ENCODE data around the gene CORO1C. TPM values are rescaled to one million over a fixed set of nuclear protein-coding genes. Genes with fewer than 3 reads are reported as not detected.

The CORO1C gene
- total RNA-seq, 1 experiment from 2014 or later = 208 TPM

GRCh38 chr12:108649126-108649525 is 82.2 kb downstream of the CORO1C start:
- no peaks in the 10 kb centered on the region for H3K27me3 ChIP-seq (replicated peaks; ENCODE audit: insufficient read depth, low read depth, low read length, poor library complexity)
- TF ChIP-seq, protein P1, sequence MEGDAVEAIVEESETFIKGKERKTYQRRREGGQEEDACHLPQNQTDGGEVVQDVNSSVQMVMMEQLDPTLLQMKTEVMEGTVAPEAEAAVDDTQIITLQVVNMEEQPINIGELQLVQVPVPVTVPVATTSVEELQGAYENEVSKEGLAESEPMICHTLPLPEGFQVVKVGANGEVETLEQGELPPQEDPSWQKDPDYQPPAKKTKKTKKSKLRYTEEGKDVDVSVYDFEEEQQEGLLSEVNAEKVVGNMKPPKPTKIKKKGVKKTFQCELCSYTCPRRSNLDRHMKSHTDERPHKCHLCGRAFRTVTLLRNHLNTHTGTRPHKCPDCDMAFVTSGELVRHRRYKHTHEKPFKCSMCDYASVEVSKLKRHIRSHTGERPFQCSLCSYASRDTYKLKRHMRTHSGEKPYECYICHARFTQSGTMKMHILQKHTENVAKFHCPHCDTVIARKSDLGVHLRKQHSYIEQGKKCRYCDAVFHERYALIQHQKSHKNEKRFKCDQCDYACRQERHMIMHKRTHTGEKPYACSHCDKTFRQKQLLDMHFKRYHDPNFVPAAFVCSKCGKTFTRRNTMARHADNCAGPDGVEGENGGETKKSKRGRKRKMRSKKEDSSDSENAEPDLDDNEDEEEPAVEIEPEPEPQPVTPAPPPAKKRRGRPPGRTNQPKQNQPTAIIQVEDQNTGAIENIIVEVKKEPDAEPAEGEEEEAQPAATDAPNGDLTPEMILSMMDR (conservative IDR thresholded peaks at IDR 0.05; ENCODE audit: low read depth, low read length) = no peak
- TF ChIP-seq EZH2 (IDR thresholded peaks at IDR 0.05; ENCODE audit: borderline replicate concordance, low read depth, low read length, poor library complexity, severe bottlenecking) = no peak
- DNase-seq (ENCODE audit: low spot score) = no peak
- POLR2A ChIA-PET (ENCODE audit: low non-redundant PET) = no interaction called here
- no peaks in the 10 kb centered on the region for H3K4me1 ChIP-seq (ENCODE audit: insufficient read depth, low read length, poor library complexity, severe bottlenecking)
- no peak overlapping the region for H3K4me3 ChIP-seq (ENCODE audit: low read depth, low read length, poor library complexity, severe bottlenecking)
- CTCF ChIA-PET = no interaction called here
- H3K9me3 ChIP-seq (ENCODE audit: low read depth, low read length, poor library complexity, severe bottlenecking) = no peaks in the 10 kb centered on the region
- no TSS peak for BruUV-seq (replicated peaks)
- H3K36me3 ChIP-seq (ENCODE audit: insufficient read depth, low read length, poor library complexity, severe bottlenecking) = peaks cover 71% of the 10 kb centered on the region
- H3K27ac ChIP-seq (ENCODE audit: low read depth, low read length, poor library complexity, severe bottlenecking) = no peak overlapping the region
- intact Hi-C loops (cut with micrococcal nuclease; ENCODE audit: unreplicated experiment) = no loop called here

- no peaks in the 10 kb centered on the region for H3K27me3 ChIP-seq (replicated peaks; ENCODE audit: insufficient read depth, low read depth, low read length, poor library complexity)
- no TSS peak for BruUV-seq (replicated peaks)
- no peak overlapping the region for H3K27ac ChIP-seq (ENCODE audit: low read depth, low read length, poor library complexity, severe bottlenecking)
- TF ChIP-seq, protein P1 (conservative IDR thresholded peaks at IDR 0.05; ENCODE audit: low read depth, low read length) = no peak
- TF ChIP-seq EZH2 (IDR thresholded peaks at IDR 0.05; ENCODE audit: borderline replicate concordance, low read depth, low read length, poor library complexity, severe bottlenecking) = no peak
- CTCF ChIA-PET = no interaction called here
- no peaks in the 10 kb centered on the region for H3K9me3 ChIP-seq (ENCODE audit: low read depth, low read length, poor library complexity, severe bottlenecking)
- DNase-seq (ENCODE audit: low spot score) = no peak
- POLR2A ChIA-PET (ENCODE audit: low non-redundant PET) = no interaction called here
- H3K36me3 ChIP-seq (ENCODE audit: insufficient read depth, low read length, poor library complexity, severe bottlenecking) = peaks cover 71% of the 10 kb centered on the region
- no peaks in the 10 kb centered on the region for H3K4me1 ChIP-seq (ENCODE audit: insufficient read depth, low read length, poor library complexity, severe bottlenecking)
- H3K4me3 ChIP-seq (ENCODE audit: low read depth, low read length, poor library complexity, severe bottlenecking) = no peak overlapping the region
- intact Hi-C loops (cut with micrococcal nuclease; ENCODE audit: unreplicated experiment) = no loop called here
These were observed 82.9 kb downstream of the CORO1C start for GRCh38 chr12:108648371-108648770.

DNA sequence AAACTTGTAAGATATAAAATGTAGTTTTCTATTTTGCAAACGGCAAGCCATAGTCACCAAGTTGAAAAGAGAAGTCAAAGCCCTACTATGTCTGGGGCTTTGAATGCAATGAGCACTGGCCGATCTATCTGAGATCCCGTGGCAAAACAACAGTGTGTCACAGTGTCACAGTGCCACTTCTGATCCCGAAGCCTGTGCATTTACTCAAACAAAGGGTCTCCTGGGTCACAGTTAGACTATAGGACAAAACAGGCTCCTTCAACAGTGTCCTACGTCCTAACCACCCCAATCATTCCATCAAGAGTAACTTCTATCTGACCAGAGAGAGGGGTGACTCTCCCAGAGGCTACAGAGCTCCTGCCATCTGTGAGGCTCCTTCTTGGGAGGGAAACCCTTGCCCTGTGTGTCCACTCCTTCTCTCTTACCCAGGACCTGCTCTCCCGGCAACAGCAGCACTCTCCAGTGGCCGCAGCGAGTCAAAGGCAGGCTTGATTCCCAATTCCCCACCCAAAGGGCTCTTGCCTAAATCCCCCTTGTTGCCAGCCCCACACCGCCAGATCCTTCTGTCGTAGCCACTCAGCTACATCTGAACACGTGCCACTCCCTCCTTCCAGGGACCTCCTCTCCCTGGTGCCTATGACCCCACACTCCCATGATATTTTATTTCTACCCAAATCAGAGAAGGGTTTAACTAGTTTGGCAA is 83.6 kb downstream of the CORO1C start:
- no TSS peak for BruUV-seq (replicated peaks)
- Histone ChIP-seq H3K36me3 (ENCODE audit: insufficient read depth, low read length, poor library complexity, severe bottlenecking) (peaks cover 71% of the 10 kb centered on the region), H3K4me3 (ENCODE audit: low read depth, low read length, poor library complexity, severe bottlenecking) (no peak overlapping the region), H3K4me1 (ENCODE audit: insufficient read depth, low read length, poor library complexity, severe bottlenecking) (no peaks in the 10 kb centered on the region), H3K27me3 (replicated peaks; ENCODE audit: insufficient read depth, low read depth, low read length, poor library complexity) (no peaks in the 10 kb centered on the region), H3K9me3 (ENCODE audit: low read depth, low read length, poor library complexity, severe bottlenecking) (no peaks in the 10 kb centered on the region), H3K27ac (ENCODE audit: low read depth, low read length, poor library complexity, severe bottlenecking) (no peak overlapping the region)
- DNase-seq (ENCODE audit: low spot score) = no peak
- POLR2A ChIA-PET (ENCODE audit: low non-redundant PET) = no interaction called here
- TF ChIP-seq, protein P1 (conservative IDR thresholded peaks at IDR 0.05; ENCODE audit: low read depth, low read length) = no peak
- no peak for TF ChIP-seq EZH2 (IDR thresholded peaks at IDR 0.05; ENCODE audit: borderline replicate concordance, low read depth, low read length, poor library complexity, severe bottlenecking)
- intact Hi-C loops (cut with micrococcal nuclease; ENCODE audit: unreplicated experiment) = no loop called here
- CTCF ChIA-PET = no interaction called here
